GM19025 (cell line): ENCODE data around the gene ZSCAN31.

ENCODE experiments used
- ATAC-seq: cut with Tn5 transposase; IDR thresholded peaks from one replicate; pipeline ENCODE4 v1.9.1; 2021; ENCODE audit warnings: mild to moderate bottlenecking, low read depth, moderate library complexity; ENCODE audit not compliant: unreplicated experiment

Gene ZSCAN31

GRCh38 chr6:28353981-28354676, 18.2 kb upstream of the ZSCAN31 start:
- ATAC-seq: no peak

- no peak for ATAC-seq
Measured at GRCh38 chr6:28353356-28353755, 17.4 kb upstream of the ZSCAN31 start.

GRCh38 chr6:28351493-28351925, 15.6 kb upstream of the ZSCAN31 start:
- ATAC-seq: no peak

- no peak for ATAC-seq
Measured at GRCh38 chr6:28351087-28351486, 15.1 kb upstream of the ZSCAN31 start.

- peak; percentile 95 for ATAC-seq
Measured at GRCh38 chr6:28349892-28350737, 14.2 kb upstream of the ZSCAN31 start, which contains the start of gene ZKSCAN3. ZKSCAN3 (plus strand) TSS chr6:28349947; CDS start chr6:28359587, 9,640 bp downstream.

DNA sequence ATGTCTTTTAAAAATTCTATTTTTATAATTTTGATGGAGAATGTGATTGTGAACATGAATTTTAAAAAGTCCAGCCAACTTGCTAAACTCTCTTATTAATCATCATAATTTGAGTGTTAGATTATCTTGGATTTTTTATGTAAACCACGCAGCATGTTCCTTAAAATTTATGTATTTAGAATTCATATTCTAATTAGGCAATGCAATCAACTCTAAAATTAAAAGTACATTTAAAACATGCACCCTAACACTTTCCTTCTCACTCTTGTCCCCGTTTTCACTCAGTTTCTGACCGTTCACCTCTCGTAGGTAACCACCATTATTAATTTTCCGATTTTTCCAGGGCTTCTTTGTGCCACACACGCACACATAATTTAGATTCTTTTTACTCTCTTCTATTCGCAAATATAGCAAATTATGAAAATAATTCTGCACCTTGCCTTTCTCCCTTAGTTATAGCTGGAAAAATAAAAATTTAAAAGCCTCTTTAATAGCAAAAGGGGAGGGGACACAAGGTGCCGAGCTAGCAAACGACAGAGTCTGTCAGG, 13.5 kb upstream of the ZSCAN31 start:
- ATAC-seq: no peak

DNA sequence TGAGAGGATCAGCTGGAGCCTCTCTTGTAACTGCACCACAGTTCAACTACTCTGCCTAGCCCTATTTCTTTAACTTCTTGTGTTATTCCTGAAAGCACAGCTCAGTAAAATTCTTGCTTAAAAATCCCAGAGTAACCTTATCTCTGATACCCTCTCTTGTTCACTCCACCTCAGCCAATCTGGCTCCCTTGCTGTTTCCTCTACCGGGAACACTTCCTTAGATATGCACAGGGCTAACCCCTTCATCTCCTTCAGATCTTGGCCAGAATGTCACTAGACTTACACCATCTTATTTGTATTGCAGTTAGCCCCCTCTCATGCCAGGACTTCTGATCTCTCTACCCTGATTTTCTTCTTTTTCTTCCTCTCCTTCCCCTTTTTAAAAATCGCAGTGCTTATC, 11.2 kb upstream of the ZSCAN31 start:
- ATAC-seq: no peak

DNA sequence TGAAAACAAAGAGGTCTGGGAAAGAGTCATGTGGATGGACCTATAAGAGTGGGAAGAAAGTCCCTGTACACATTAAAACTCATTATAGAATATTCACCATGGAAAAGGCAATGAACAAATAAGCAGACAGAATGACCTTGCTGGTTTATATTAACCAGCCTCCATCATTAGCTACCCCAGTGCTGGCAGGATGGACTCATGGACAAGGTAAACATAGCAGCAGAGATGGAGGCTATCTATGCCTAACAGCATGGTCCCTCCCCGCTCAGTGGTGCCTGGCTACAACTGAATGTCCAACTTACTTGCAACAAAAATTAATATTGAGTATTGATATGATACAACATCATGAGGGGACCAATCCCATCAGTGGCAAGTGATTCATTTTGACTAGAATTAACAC, 9.3 kb upstream of the ZSCAN31 start:
- no peak for ATAC-seq

- ATAC-seq: no peak
Measured at GRCh38 chr6:28343898-28344677, 8.1 kb upstream of the ZSCAN31 start.

- ATAC-seq: no peak
Measured at GRCh38 chr6:28340310-28341095, 4.6 kb upstream of the ZSCAN31 start.

- no peak for ATAC-seq
Measured at GRCh38 chr6:28337121-28337520, 1.2 kb upstream of the ZSCAN31 start.

GRCh38 chr6:28336284-28337120, 554 bp upstream of the ZSCAN31 start:
- no peak for ATAC-seq

DNA sequence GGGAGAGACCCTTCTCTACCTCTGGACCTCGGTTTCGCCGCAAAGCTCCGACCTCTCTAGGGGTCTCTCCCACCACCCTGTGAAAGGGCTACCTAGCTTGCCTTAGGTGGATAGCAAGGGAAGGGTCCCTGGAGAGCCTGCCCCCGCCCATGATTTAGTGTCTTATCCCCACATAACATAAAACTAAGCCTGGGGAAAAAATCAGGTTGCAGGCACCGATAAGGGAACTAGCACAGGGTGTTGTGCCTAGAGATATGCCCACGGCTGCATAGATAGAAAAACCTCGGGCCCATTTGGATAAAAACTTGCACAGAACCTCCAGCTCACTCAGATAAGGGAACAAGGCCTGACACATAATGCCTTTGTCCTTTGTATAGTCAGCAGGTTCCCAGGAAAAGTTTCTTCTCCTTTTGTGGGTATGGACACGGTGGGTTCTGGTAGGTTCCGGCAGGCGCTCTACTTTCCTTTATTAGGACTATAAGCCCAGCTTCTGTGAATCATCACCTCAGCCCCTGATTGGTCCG, 846 bp downstream of the ZSCAN31 start:
- no peak for ATAC-seq

GRCh38 chr6:28334286-28335039, 1.5 kb downstream of the ZSCAN31 start:
- no peak for ATAC-seq

- no peak for ATAC-seq
Measured at GRCh38 chr6:28333599-28334018, 2.3 kb downstream of the ZSCAN31 start.

DNA sequence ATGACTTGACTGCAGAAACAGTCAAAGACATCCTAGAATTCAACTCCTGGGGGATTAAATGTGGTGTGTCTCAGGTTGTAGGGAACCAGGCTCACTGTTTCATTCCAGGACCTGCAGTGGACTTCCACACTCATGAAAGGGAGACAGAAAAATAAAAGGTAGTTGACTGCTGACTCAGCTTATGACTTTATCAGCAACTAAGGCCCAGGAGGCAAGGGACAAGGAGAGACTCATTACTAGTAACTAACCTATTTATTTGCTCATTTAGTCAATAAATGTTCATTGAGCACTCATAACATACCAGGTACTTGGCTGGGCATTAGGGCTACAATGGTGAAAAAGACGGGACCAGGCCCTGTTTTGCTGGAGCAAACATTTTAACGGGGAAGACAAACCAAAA, 2.9 kb downstream of the ZSCAN31 start:
- ATAC-seq: no peak

DNA sequence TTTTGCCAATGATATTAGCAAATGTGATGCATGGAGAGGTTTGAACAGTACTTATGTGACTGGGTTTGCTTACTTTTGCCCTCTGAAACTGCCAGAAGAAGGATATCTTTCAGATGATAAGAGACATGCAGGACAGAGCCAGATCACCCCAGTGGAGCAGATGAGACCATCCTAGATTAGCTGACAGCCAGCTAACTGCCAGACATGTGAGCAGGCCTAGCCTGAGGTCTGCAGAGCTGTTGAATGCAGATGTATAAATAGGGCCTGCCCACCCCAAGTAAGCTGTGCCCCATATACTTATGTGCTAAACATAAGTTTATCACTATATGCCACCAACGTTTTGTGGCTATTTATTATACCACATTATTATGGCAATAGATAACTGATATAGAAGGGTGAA, 5.9 kb downstream of the ZSCAN31 start:
- ATAC-seq: no peak

- no peak for ATAC-seq
Measured at GRCh38 chr6:28326371-28326948, 9.5 kb downstream of the ZSCAN31 start.
